RPMI7951 (cell line): Measurements from ENCODE around the gene GTF2H3. TPM values are rescaled to one million over a fixed set of nuclear protein-coding genes. Genes with fewer than 3 reads are reported as not detected.

ENCODE experiments used
- DNase-seq: peaks from one replicate; pipeline ENCODE4 v3.0.0-alpha.2; 2012; ENCODE audit warnings: low read depth
- total RNA-seq: library from RNA; depleted of rRNA; stranded (reverse); fragments of >200 nt; shearing (Covaris generic); gene quantifications from 2 replicates; pipeline ENCODE4 v1.2.3, GENCODE V29; 2014; rRNA removed

Gene GTF2H3
- total RNA-seq, 1 experiment from 2014 or later = 76.7 TPM

DNA sequence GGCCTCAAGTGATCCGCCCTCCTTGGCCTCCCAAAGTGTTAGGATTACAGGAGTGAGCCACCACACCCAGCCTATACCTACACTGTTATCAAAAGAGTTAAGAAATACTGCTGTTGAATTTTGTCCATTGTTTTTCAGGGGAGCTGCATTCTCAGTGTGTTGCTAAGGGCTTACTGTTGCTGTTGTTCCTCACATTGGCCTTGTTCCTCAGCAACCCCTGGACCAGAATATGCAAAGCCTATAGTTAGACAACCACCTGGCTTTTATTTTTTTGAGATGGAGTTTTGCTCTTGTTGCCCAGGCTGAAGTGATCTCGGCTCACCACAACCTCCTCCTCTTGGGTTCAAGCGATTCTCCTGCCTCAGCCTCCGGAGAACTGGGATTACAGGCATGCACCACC is 73.8 kb downstream of the GTF2H3 start:
- DNase-seq = no peak

Other genes starting within 250 kb of the GTF2H3 start
- 34.6 and 38.4 TPM in 2 replicates for gene KMT5A, start 249.7 kb upstream of the GTF2H3 start, total RNA-seq
- gene RILPL2, start 197.1 kb upstream of the GTF2H3 start, total RNA-seq = 2.5 and 2.7 TPM in 2 replicates
- gene SNRNP35, start 175.7 kb upstream of the GTF2H3 start, total RNA-seq = 12.4 and 16.5 TPM in 2 replicates
- gene RILPL1, start 100.1 kb upstream of the GTF2H3 start, total RNA-seq = 4.8 and 10.3 TPM in 2 replicates
- 231 and 253 TPM in 2 replicates for gene TMED2, start 49.3 kb upstream of the GTF2H3 start, total RNA-seq
- 19.0 and 24.9 TPM in 2 replicates for gene DDX55, start 31.7 kb upstream of the GTF2H3 start, total RNA-seq
- 77.3 and 94.1 TPM in 2 replicates for gene EIF2B1, start 143 bp upstream of the GTF2H3 start, total RNA-seq
- 15.2 and 18.3 TPM in 2 replicates for gene TCTN2, start 37.3 kb downstream of the GTF2H3 start, total RNA-seq
- 6.5 and 7.9 TPM in 2 replicates for gene ATP6V0A2, start 78.5 kb downstream of the GTF2H3 start, total RNA-seq
- under 0.01 and 0.10 TPM in 2 replicates for gene DNAH10, start 128.5 kb downstream of the GTF2H3 start, total RNA-seq